ENCODE measurements around the gene CIAO3.

Gene CIAO3

DNA sequence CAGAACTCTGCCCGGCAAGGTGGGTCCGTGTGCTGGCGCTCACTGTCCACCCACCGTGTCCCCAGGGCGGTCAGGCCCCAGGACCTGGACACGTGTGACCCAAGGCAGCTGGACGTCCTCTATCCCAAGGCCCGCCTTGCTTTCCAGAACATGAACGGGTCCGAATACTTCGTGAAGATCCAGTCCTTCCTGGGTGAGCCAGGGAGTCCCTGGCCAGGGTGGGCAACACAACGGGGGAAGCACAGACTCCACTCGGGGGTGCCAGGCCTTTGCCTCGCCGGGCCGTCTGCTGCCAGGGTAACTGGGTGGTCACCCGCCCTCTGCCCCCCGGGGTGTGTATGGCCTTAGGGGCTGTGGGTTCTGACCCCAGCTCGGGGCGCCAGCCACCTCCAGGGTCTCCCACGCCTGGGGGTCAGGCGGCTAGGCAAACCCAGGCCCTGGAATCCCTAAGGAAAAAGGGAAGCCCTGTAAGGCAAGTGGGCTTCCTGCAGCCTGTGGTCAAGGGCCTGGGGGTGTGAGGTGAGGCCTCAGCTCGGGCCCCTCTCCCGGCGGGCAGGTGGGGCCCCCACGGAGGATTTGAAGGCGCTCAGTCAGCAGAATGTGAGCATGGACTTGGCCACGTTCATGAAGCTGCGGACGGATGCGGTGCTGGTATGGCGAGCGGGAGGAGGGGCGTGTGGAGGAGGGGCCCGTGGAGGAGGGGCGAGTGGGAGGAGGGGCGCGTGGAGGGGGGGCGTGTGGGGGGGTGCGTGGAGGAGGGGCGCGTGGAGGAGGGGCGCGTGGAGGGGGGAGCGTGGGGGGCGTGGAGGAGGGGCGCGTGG, 26.2 kb upstream of the CIAO3 start:
- no peaks in the 10 kb centered on the region for H3K27me3 Mint-ChIP-seq (ENCODE audit: low read depth)
- no peak overlapping the region for H3K27ac Mint-ChIP-seq
- H3K36me3 Mint-ChIP-seq (ENCODE audit: low read depth) = no peaks in the 10 kb centered on the region
- no peak overlapping the region for H3K4me3 Mint-ChIP-seq
- H3K9me3 Mint-ChIP-seq = no peaks in the 10 kb centered on the region
- H3K4me1 Mint-ChIP-seq (ENCODE audit: low read depth) = no peaks in the 10 kb centered on the region

DNA sequence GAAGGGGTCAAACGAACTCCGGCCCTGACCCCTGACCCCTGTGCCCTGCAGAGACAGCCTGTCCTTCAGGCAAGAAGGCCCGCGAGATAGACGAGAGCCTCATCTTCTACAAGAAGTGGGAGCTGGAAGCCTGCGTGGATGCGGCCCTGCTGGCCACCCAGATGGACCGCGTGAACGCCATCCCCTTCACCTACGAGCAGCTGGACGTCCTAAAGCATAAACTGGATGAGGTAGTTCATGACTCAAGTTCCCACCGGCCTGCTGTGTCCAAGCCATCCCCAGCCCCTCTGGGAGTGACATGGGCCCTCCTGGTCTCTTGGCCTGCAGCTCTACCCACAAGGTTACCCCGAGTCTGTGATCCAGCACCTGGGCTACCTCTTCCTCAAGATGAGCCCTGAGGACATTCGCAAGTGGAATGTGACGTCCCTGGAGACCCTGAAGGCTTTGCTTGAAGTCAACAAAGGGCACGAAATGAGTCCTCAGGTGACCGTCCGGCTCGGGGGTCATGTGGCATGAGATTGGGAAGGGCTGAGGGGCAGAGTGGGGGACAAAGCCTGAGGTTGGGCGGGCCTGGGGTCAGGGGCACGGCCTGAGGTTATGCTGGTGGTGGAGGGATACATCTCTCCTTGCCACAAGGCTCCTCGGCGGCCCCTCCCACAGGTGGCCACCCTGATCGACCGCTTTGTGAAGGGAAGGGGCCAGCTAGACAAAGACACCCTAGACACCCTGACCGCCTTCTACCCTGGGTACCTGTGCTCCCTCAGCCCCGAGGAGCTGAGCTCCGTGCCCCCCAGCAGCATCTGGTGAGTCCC, 25.4 kb upstream of the CIAO3 start:
- Mint-ChIP-seq H3K4me3 (no peak overlapping the region), H3K4me1 (ENCODE audit: low read depth) (no peaks in the 10 kb centered on the region), H3K27me3 (ENCODE audit: low read depth) (no peaks in the 10 kb centered on the region), H3K9me3 (no peaks in the 10 kb centered on the region), H3K27ac (no peak overlapping the region), H3K36me3 (ENCODE audit: low read depth) (no peaks in the 10 kb centered on the region)

DNA sequence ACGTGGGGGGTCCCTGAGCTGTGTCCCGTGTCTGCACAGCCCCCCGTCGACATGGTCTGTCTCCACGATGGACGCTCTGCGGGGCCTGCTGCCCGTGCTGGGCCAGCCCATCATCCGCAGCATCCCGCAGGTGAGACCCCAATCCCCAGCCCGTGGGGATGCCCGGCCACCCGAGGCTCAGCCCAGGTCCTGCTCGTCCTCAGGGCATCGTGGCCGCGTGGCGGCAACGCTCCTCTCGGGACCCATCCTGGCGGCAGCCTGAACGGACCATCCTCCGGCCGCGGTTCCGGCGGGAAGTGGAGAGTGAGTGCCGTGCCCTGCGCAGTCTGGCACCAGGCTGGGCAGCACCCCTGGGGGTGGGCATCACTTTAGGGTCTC, 24.7 kb upstream of the CIAO3 start:
- no peak overlapping the region for H3K27ac Mint-ChIP-seq
- H3K27me3 Mint-ChIP-seq (ENCODE audit: low read depth) = no peaks in the 10 kb centered on the region

DNA sequence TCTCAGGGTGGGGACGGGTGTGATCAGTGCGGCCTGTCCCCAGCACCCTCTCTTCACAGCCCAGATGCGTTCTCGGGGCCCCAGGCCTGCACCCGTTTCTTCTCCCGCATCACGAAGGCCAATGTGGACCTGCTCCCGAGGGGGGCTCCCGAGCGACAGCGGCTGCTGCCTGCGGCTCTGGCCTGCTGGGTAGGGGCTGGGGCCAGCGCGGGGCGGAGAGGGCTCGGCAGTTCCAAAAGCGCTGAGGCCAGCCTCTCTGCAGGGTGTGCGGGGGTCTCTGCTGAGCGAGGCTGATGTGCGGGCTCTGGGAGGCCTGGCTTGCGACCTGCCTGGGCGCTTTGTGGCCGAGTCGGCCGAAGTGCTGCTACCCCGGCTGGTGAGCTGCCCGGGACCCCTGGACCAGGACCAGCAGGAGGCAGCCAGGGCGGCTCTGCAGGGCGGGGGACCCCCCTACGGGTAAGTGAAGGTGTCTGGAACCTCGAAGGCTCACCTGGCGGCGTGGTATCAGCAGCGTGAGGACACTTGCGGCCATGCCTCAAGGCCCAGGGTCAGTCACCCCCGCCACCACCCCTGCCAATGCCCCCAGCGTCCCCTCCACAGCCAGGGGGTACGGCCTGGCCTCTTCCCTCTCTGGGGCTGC, 24.2 kb upstream of the CIAO3 start:
- H3K27me3 Mint-ChIP-seq (ENCODE audit: low read depth) = no peaks in the 10 kb centered on the region
- no peak overlapping the region for H3K4me3 Mint-ChIP-seq
- H3K9me3 Mint-ChIP-seq = no peaks in the 10 kb centered on the region
- no peak overlapping the region for H3K27ac Mint-ChIP-seq
- no peaks in the 10 kb centered on the region for H3K4me1 Mint-ChIP-seq (ENCODE audit: low read depth)
- no peaks in the 10 kb centered on the region for H3K36me3 Mint-ChIP-seq (ENCODE audit: low read depth)

More for the DNA sequence above, 24.7 kb upstream of the CIAO3 start:
- Mint-ChIP-seq H3K4me1 (ENCODE audit: low read depth) (no peaks in the 10 kb centered on the region), H3K36me3 (ENCODE audit: low read depth) (no peaks in the 10 kb centered on the region), H3K9me3 (no peaks in the 10 kb centered on the region), H3K4me3 (no peak overlapping the region)

DNA sequence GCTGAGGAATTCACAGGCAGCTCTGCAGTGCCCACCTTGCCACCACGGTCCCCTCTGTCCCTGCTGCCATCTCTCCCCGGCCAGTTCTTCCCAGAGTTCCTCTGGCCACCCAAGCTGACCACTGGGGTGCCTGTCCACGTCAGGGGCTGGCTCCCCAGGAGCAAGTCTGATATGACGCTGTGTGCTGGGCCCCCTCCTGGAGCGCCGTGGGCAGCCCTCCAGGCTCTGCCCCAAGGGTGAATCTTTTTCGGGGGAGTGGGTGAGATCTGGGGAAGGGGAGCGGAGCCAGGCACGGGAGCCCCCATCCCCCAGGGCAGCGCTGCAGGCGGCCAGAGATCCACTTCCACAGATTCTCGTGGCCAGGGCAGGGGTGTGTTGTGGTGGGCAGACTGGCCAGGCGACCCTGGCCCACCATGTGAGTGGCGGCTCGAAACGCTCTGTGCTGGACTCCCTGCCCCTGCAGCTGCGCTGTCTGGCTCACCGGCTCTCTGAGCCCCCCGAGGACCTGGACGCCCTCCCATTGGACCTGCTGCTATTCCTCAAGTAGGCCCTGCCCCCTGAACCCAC, 23.5 kb upstream of the CIAO3 start:
- no peak overlapping the region for H3K27ac Mint-ChIP-seq
- no peaks in the 10 kb centered on the region for H3K36me3 Mint-ChIP-seq (ENCODE audit: low read depth)

DNA sequence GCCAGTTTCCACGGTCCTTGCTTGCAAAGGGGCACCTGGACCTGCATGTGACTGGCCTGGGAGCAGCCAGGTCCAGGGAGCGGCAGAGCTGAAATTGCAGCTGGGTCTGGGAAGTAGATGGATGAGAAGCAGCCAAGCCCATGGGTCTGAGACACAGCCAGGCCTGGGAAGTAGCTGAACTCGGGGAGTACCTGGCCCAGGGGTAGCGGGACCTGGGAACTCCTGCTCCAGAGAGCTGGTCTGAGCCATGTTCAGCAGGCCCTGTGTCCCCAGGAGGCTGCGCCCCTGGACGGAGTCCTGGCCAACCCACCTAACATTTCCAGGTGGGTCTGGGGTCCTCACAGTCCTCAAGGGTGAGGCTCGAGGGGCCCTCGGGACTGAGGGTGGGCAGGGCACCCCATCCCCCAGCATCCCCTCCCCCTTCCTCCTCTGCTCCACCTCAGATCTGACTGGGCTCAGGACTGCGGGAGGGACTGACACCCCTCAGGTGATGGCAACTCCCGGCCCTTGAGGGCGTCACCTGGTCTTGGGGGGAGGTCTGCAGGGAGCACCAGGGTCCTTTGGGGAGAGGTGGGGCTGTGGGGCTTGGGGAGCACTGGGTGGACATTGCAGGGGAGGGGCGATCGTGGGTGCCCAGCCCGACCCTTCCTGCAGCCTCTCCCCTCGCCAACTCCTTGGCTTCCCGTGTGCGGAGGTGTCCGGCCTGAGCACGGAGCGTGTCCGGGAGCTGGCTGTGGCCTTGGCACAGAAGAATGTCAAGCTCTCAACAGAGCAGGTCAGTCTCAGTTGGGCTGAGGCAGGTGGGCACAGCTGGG, 22.8 kb upstream of the CIAO3 start:
- no peaks in the 10 kb centered on the region for H3K36me3 Mint-ChIP-seq (ENCODE audit: low read depth)
- H3K9me3 Mint-ChIP-seq = no peaks in the 10 kb centered on the region
- H3K4me3 Mint-ChIP-seq = no peak overlapping the region
- H3K4me1 Mint-ChIP-seq (ENCODE audit: low read depth) = no peaks in the 10 kb centered on the region
- H3K27me3 Mint-ChIP-seq (ENCODE audit: low read depth) = no peaks in the 10 kb centered on the region
- H3K27ac Mint-ChIP-seq = no peak overlapping the region

More for the DNA sequence above, 23.5 kb upstream of the CIAO3 start:
- H3K27me3 Mint-ChIP-seq (ENCODE audit: low read depth) = no peaks in the 10 kb centered on the region
- no peaks in the 10 kb centered on the region for H3K4me1 Mint-ChIP-seq (ENCODE audit: low read depth)
- no peak overlapping the region for H3K4me3 Mint-ChIP-seq
- no peaks in the 10 kb centered on the region for H3K9me3 Mint-ChIP-seq

DNA sequence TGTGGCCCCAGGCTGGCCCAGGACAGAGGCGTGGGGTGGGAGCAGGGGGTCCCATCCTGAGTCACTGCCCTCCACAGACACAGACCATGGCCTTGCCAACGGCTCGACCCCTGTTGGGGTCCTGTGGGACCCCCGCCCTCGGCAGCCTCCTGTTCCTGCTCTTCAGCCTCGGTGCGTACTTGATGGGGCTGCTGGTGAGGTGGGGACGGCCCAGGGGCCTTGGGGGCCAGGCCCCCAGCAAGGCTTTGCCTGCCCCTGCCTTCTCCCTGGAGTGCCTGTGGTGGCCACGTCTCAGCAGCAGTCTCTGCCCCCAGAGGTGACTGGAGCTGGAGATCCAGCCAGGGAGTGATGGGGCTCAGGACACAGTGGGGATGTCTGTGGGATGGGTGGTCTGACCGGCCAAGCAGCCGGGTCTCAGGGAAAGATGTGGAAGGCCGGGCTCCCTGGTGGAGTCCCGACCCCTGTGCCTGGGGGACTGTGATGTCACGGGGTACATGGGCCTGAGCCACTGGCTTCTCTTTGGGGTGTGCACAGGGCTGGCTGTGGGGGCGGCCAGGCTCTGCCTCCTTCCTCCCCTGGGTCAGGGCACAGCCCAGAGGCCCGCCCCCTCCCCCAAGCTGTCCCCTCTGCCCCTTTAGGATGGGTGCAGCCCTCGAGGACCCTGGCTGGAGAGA, 21.9 kb upstream of the CIAO3 start:
- no peaks in the 10 kb centered on the region for H3K4me1 Mint-ChIP-seq (ENCODE audit: low read depth)
- H3K4me3 Mint-ChIP-seq = no peak overlapping the region
- H3K27ac Mint-ChIP-seq = no peak overlapping the region
- peaks cover 3% of the 10 kb centered on the region for H3K27me3 Mint-ChIP-seq (ENCODE audit: low read depth)
- no peaks in the 10 kb centered on the region for H3K36me3 Mint-ChIP-seq (ENCODE audit: low read depth)
- no peaks in the 10 kb centered on the region for H3K9me3 Mint-ChIP-seq

DNA sequence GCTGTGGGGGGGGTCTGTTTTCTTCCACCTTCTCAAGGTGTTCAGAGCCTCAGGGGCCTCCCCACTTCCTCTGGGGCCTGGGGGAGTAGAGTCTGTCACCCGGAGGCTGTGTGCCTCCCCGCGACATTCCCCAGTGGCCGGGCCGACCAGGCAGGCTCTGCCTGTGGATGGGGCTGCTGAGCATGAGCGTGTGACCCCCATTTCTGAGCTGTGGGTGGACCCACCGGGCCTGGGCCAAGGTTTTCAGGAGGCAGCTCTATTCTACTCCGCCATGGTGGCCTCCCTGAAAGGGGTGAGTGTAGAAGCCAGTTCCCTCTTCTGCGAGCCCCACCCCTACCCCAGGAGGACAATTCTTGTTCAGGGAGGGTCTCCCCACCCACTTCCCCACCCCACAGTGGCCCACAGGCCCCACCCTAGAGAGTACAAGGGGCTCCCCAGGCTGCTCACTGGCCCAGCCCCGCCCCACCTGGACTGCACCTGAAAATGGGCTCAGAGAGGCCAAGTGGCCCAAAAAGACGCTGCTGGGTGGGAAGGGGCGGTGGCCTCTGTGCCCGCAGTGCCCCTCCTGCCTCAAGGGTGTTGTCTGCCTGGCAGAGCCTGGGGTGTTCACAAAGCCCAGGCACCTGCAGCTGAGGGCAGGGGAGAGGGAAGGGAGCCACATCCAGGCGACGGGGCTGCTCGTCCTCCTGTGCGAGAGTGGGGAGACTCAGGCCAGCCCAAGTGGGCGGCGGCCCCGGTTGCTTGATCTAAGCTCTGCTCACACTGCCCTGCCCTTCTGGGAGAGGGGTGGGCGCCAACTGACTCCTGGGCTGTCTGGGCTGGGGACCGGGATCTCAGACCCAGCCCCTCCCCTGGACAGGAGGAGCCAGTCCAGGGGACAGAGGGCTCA, 21.1 kb upstream of the CIAO3 start:
- no peaks in the 10 kb centered on the region for H3K9me3 Mint-ChIP-seq
- no peaks in the 10 kb centered on the region for H3K4me1 Mint-ChIP-seq (ENCODE audit: low read depth)
- no peak overlapping the region for H3K4me3 Mint-ChIP-seq
- H3K27me3 Mint-ChIP-seq (ENCODE audit: low read depth) = peaks cover 6% of the 10 kb centered on the region
- H3K36me3 Mint-ChIP-seq (ENCODE audit: low read depth) = no peaks in the 10 kb centered on the region
- no peak overlapping the region for H3K27ac Mint-ChIP-seq

DNA sequence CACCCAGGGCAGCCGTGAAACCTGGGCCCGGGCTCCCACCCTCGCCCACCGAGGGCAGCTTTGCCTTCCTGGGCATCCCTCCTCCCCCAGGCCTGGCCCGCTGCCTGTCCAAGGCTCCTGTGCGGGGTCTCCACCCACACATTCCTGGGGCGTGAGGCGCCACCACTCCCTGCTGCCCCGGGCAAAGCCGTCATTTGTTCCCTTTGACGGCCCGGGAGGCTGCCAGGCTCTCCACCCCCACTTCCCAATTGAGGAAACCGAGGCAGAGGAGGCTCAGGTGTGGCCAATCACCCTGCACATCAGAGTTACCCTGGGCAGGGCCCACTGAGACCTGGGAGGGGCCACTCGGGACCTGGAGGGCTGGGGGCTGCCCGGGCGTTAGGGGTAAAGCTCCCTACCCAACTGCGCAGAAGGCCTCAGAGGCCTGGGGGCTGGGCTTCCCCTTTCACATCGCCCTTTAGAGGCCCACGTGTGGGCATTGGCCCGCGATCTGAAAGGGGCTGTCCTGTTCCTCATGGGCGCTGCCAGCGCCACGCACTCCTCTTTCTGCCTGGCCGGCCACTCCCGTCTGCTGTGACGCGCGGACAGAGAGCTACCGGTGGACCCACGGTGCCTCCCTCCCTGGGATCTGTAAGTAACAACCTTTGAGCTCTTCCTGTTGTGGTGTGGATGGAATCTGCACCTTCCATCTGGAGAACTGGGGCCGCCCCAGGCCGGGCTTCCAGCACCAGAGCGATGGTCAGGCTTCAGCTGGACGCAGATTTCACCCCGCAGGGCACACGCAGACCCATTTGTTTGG, 19.9 kb upstream of the CIAO3 start, which contains the start of gene MSLN:
MSLN (plus strand) TSS at position 190 of the 799 bp plus-strand sequence. CDS start 1,947 bp downstream, outside the sequence.
- Mint-ChIP-seq H3K27ac (no peak within 1 kb of the TSS), H3K36me3 (ENCODE audit: low read depth) (no peaks in the 10 kb centered on the region), H3K9me3 (no peaks in the 10 kb centered on the region), H3K4me3 (no peak within 1 kb of the TSS), H3K4me1 (ENCODE audit: low read depth) (no peaks in the 10 kb centered on the region), H3K27me3 (ENCODE audit: low read depth) (peaks cover 10% of the 10 kb centered on the region)

DNA sequence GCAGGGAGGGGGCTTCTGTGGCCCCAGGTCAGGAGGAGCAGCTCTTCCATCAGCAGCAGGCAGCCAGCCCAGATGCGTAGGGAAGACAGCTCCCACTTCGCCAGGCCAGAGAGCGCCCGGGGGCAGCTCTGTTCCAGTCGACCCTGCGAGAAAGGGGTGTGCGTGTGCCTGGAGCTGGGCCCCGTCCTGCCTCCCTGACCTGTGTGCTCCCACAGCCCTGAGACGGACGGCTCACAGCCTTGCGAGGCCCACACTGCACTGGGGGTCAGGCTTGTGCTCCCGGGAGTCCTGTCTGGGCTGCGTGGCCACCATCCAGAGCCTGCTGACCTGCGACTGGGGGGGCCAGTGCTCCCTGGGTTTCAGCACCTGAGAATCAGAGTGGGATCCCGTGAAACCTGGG, 19.3 kb upstream of the CIAO3 start:
- H3K4me1 Mint-ChIP-seq (ENCODE audit: low read depth) = no peaks in the 10 kb centered on the region
- no peaks in the 10 kb centered on the region for H3K9me3 Mint-ChIP-seq
- no peak overlapping the region for H3K27ac Mint-ChIP-seq
- H3K27me3 Mint-ChIP-seq (ENCODE audit: low read depth) = peaks cover 10% of the 10 kb centered on the region
- no peaks in the 10 kb centered on the region for H3K36me3 Mint-ChIP-seq (ENCODE audit: low read depth)
- no peak overlapping the region for H3K4me3 Mint-ChIP-seq

DNA sequence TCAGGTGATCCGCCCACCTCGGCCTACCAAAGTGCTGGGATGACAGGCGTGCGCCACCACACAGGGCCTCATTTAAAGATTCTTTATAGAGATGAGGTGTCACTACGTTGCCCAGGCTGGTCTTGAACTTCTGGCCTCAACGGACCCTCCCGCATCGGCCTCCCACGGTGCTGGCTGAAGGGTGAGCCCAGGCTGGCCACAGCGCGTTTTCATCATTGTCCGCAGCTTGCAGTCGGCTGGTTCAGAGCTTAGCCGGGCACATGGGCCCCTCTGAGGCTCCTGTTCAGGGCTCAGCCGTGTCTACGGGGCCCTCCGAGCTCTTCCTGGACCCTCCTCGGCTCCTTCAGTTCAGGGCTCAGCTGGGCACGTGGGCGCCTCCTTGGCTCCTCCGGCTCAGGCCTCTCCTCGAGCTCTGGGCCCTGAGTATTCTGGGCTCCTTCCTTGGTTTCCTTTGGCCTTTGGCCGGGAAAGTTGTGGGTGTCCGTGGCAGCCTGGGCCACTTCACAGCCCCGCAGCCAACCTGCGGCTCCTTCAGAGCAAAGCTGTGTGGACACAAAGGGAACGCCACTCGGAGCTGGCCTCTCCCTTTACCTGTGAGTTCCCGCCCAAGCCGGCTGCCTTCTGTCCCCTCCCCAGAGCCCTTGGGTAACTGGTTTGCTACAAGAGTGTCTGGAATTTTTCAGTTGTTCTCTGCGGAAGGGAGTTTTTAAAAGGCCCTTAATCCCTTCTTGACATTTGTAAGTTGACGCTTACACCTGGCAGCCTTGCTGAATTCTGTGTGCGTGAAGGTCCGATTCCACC, 18.5 kb upstream of the CIAO3 start:
- Mint-ChIP-seq H3K9me3 (no peaks in the 10 kb centered on the region), H3K27ac (no peak overlapping the region), H3K27me3 (ENCODE audit: low read depth) (peaks cover 10% of the 10 kb centered on the region), H3K4me3 (no peak overlapping the region), H3K4me1 (ENCODE audit: low read depth) (no peaks in the 10 kb centered on the region), H3K36me3 (ENCODE audit: low read depth) (no peaks in the 10 kb centered on the region)

Measured in T-helper 1 cell treated with Interleukin-12 subunit alpha and Interleukin-12 subunit beta and Interleukin-4 antibody, amounts not matched to agents 30 μg/mL and 1 μg/mL, for 36 hours (primary cell).